Liver (tissue), 9 donors: ENCODE data around the gene NLGN4X. TPM values are rescaled to one million over a fixed set of nuclear protein-coding genes. Genes with fewer than 3 reads are reported as not detected.

Experiments
- DNase-seq: peaks from one replicate; pipeline ENCODE4 v3.0.0-alpha.2; 2017; ENCODE audit warnings: low spot score
- H3K27ac ChIP-seq, 2 donors: one replicate each; pipeline ENCODE4 v1.7.0; 2013; ENCODE audit warnings: inconsistent platforms in 2 of 2, low read length in 2 of 2, control low read depth in 1 of 2, low read depth in 1 of 2, mild to moderate bottlenecking in 1 of 2
- H3K27me3 ChIP-seq, 4 donors: one replicate each; pipeline versions ENCODE4 v1.6.1 to v1.7.0; 2013; ENCODE audit warnings: low read length in 3 of 4, inconsistent platforms in 1 of 4, mild to moderate bottlenecking in 1 of 4, moderate library complexity in 1 of 4; ENCODE audit not compliant: control insufficient read depth in 4 of 4, insufficient read depth in 4 of 4
- H3K36me3 ChIP-seq, 4 donors: one replicate each; pipeline versions ENCODE4 v1.6.1 to v1.7.0; 2013; ENCODE audit warnings: low read length in 3 of 4, mild to moderate bottlenecking in 3 of 4, low read depth in 1 of 4, moderate library complexity in 1 of 4; ENCODE audit not compliant: control insufficient read depth in 4 of 4, insufficient read depth in 3 of 4
- H3K4me1 ChIP-seq, 4 donors: one replicate each; pipeline versions ENCODE4 v1.6.1 to v1.7.0; 2013; ENCODE audit warnings: low read length in 3 of 4, mild to moderate bottlenecking in 3 of 4, moderate library complexity in 1 of 4; ENCODE audit not compliant: control insufficient read depth in 4 of 4, insufficient read depth in 4 of 4
- H3K4me3 ChIP-seq, 3 donors: one replicate each; pipeline versions ENCODE4 v1.6.1 to v1.7.0; 2013; ENCODE audit warnings: low read length in 3 of 3, control low read depth in 1 of 3, low read depth in 1 of 3, mild to moderate bottlenecking in 1 of 3
- H3K9ac ChIP-seq, 2 donors: one replicate each; pipeline ENCODE4 v1.7.0; 2013; ENCODE audit warnings: low read length in 2 of 2, mild to moderate bottlenecking in 2 of 2, moderate library complexity in 2 of 2, control low read depth in 1 of 2, low read depth in 1 of 2
- H3K9me3 ChIP-seq, 4 donors: one replicate each; pipeline versions ENCODE4 v1.6.1 to v1.7.0; 2013; ENCODE audit warnings: low read length in 3 of 4; ENCODE audit not compliant: control insufficient read depth in 4 of 4
- EGR1 ChIP-seq, 2 donors: IDR thresholded peaks; 2 replicates each; pipeline ENCODE4 v1.6.1; 2016 to 2018; ENCODE audit warnings: antibody characterized with exemption in 2 of 2, low read depth in 2 of 2
- FOXA1 ChIP-seq: IDR thresholded peaks from 2 replicates; pipeline ENCODE4 v1.6.1; 2016; ENCODE audit warnings: antibody characterized with exemption
- FOXA2 ChIP-seq: IDR thresholded peaks from 2 replicates; pipeline ENCODE4 v1.6.1; 2016; ENCODE audit warnings: antibody characterized with exemption
- GABPA ChIP-seq, 2 donors: IDR thresholded peaks in 1 of 2; conservative IDR thresholded peaks in 1 of 2; 2 replicates each; pipeline ENCODE4 v1.6.1; 2016; ENCODE audit warnings: antibody characterized with exemption in 2 of 2, mild to moderate bottlenecking in 1 of 2, moderate library complexity in 1 of 2
- HNF4A ChIP-seq, 2 donors: conservative IDR thresholded peaks; 2 replicates each; pipeline ENCODE4 v1.6.1; 2016; ENCODE audit warnings: antibody characterized with exemption in 2 of 2, mild to moderate bottlenecking in 2 of 2
- HNF4G ChIP-seq: IDR thresholded peaks from 2 replicates; pipeline ENCODE4 v1.6.1; 2016; ENCODE audit warnings: antibody characterized with exemption
- JUND ChIP-seq, 2 donors: IDR thresholded peaks; 2 replicates each; pipeline ENCODE4 v1.6.1; 2016; ENCODE audit warnings: antibody characterized with exemption in 2 of 2
- RAD21 ChIP-seq, 2 donors: IDR thresholded peaks; 2 replicates each; pipeline ENCODE4 v1.6.1; 2016; ENCODE audit warnings: antibody characterized with exemption in 2 of 2, mild to moderate bottlenecking in 2 of 2
- RXRA ChIP-seq, 2 donors: IDR thresholded peaks; 2 replicates each; pipeline ENCODE4 v1.6.1; 2017 to 2018; ENCODE audit warnings: antibody characterized with exemption in 2 of 2, mild to moderate bottlenecking in 1 of 2
- SP1 ChIP-seq: IDR thresholded peaks from 2 replicates; pipeline ENCODE4 v1.6.1; 2018; ENCODE audit warnings: antibody characterized with exemption, mild to moderate bottlenecking
- TAF1 ChIP-seq: conservative IDR thresholded peaks from 2 replicates; pipeline ENCODE4 v1.6.1; 2016; ENCODE audit warnings: antibody characterized with exemption, mild to moderate bottlenecking
- YY1 ChIP-seq: IDR thresholded peaks from 2 replicates; pipeline ENCODE4 v1.6.1; 2016; ENCODE audit warnings: antibody characterized with exemption, mild to moderate bottlenecking
- WGBS: extraction: QIAGEN DNeasy Blood & Tissue Kit; methylation state at CpG from one replicate; pipeline ENCODE4 v1.1.7; 2013; 5-methylcytosine and 5-hydroxymethylcytosine counted together
- polyA plus RNA-seq, 2 donors: library from polyadenylated mRNA; stranded (reverse) in 1 of 2; unstranded in 1 of 2; fragments of 200-250 nt in 1 of 2; fragments of >200 nt in 1 of 2; fragmentation: Nextera tagmentation in 1 of 2; extraction: Ambion mirVana in 1 of 2; gene quantifications; one replicate each; pipeline versions ENCODE4 v1.2.1 to v1.2.3, GENCODE V29; 2013 to 2015
- total RNA-seq, 2 donors: library from RNA; depleted of rRNA; stranded (reverse); fragments of >200 nt; gene quantifications; one replicate each; pipeline ENCODE4 v1.2.3, GENCODE V29; 2014
- TF ChIP-seq, protein P1 (sequence below): IDR thresholded peaks from 2 replicates; pipeline ENCODE4 v1.6.1; 2016; ENCODE audit warnings: antibody characterized with exemption
- TF ChIP-seq, protein P2 (sequence below): IDR thresholded peaks from 2 replicates; pipeline ENCODE4 v1.6.1; 2016; ENCODE audit warnings: antibody characterized with exemption
- TF ChIP-seq, protein P3 (sequence below): IDR thresholded peaks from 2 replicates; pipeline ENCODE4 v1.6.1; 2016; ENCODE audit warnings: antibody characterized with exemption
- donor health status: healthy.
- donor health status: healthy.
- donor health status: healthy.
- donor health status: healthy.
- donor health status: healthy.

The NLGN4X gene
- total and polyA plus RNA-seq, 4 donors, result 0.33 to 2.8 (median 0.93) TPM

DNA sequence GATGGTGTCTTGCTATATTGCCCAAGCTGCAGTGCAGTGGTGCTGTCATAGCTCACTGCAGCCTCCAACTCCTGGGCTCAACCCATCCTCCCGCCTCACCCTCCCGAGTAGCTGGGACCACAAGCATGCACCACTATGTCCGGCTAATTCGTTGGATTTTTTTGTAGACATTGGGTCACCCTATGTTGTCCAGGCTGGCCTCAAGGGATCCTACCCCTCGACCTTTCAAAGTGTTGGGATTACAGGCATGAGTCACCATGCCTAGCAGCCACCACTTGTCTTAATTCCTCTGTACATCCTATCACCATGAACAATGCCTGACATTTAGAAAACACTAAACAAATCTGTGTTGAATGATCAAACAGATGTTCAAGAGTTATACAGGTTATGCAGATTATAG is 76.7 kb downstream of the NLGN4X start:
- peaks cover 0 to under 1% (median 0%) of the 10 kb centered on the region in 4 donors for H3K27me3 ChIP-seq
- 72% methylated on average over 5 of the region's 5 CpGs for WGBS
- no peak overlapping the region for H3K9ac ChIP-seq
- no peak overlapping the region for H3K4me3 ChIP-seq
- no peaks in the 10 kb centered on the region for H3K9me3 ChIP-seq
- no peak for DNase-seq
- no peaks in the 10 kb centered on the region for H3K36me3 ChIP-seq
- TF ChIP-seq TAF1 (no peak), HNF4G (no peak), EGR1 (IDR thresholded peaks at IDR 0.05; ENCODE audit: low read depth in 2 of 2) (no peak), RAD21 (IDR thresholded peaks at IDR 0.05) (no peak), GABPA (IDR thresholded peaks at IDR 0.05 in 1 of 2, conservative IDR thresholded peaks at IDR 0.05 in 1 of 2) (no peak), RXRA (IDR thresholded peaks at IDR 0.05) (no peak), SP1 (no peak), FOXA1 (no peak), YY1 (no peak), HNF4A (conservative IDR thresholded peaks at IDR 0.05) (no peak), FOXA2 (no peak)
- TF ChIP-seq, protein P1, sequence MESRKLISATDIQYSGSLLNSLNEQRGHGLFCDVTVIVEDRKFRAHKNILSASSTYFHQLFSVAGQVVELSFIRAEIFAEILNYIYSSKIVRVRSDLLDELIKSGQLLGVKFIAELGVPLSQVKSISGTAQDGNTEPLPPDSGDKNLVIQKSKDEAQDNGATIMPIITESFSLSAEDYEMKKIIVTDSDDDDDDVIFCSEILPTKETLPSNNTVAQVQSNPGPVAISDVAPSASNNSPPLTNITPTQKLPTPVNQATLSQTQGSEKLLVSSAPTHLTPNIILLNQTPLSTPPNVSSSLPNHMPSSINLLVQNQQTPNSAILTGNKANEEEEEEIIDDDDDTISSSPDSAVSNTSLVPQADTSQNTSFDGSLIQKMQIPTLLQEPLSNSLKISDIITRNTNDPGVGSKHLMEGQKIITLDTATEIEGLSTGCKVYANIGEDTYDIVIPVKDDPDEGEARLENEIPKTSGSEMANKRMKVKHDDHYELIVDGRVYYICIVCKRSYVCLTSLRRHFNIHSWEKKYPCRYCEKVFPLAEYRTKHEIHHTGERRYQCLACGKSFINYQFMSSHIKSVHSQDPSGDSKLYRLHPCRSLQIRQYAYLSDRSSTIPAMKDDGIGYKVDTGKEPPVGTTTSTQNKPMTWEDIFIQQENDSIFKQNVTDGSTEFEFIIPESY, result no peak
- TF ChIP-seq, protein P2, sequence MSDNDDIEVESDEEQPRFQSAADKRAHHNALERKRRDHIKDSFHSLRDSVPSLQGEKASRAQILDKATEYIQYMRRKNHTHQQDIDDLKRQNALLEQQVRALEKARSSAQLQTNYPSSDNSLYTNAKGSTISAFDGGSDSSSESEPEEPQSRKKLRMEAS, result no peak
- TF ChIP-seq, protein P3, sequence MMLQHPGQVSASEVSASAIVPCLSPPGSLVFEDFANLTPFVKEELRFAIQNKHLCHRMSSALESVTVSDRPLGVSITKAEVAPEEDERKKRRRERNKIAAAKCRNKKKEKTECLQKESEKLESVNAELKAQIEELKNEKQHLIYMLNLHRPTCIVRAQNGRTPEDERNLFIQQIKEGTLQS, result no peak
- H3K4me1 ChIP-seq, result no peaks in the 10 kb centered on the region
- no peak overlapping the region for H3K27ac ChIP-seq

DNA sequence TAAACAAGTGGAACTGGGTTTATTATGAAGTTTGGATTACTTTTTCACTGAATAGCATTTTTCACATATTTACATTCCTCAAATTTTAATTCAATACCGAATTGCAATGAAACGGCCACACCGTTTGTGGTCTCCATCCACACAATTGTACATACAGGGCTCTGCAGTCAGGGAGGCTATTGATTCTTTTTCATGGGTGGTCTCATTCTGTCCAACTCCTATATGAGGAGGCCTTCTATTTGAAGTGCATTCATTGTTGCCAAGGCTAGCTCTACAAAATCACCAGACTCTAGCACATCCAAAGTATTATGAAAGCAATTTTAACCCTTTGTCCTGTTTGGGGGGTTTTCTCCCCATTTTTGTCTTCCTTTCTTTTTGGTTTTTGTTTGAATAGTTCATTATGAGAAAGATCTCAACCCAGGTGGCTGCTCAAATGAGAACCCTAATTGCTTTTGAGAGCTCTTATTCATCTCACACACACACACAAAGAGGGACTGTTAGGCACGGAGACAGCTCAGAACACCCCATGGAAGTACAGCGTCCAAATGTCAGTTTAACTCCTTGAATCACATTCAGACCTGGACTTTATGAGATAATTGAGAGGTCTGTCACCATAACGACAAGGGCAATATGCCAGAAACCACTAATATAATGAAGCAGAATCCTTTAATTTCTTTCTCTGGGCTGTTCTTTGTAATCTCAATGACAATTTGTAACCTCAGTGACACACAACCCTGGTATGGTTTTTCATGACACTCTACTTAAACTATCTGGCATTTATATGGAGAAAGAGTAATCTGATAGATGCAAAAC is 79.4 kb downstream of the NLGN4X start:
- Histone ChIP-seq H3K27ac (no peak overlapping the region), H3K9me3 (no peaks in the 10 kb centered on the region), H3K9ac (no peak overlapping the region), H3K4me1 (no peaks in the 10 kb centered on the region), H3K27me3 (no peaks in the 10 kb centered on the region), H3K36me3 (no peaks in the 10 kb centered on the region), H3K4me3 (no peak overlapping the region)
- DNase-seq, result no peak
- WGBS, result 87% methylated on average over 6 of the region's 6 CpGs
- no peak for TF ChIP-seq SP1
- TF ChIP-seq, protein P3, result no peak
- no peak for TF ChIP-seq TAF1
- TF ChIP-seq RAD21 (IDR thresholded peaks at IDR 0.05), result no peak
- TF ChIP-seq, protein P2, result no peak
- no peak for TF ChIP-seq YY1
- TF ChIP-seq FOXA2, result no peak
- TF ChIP-seq, protein P1, result no peak
- TF ChIP-seq HNF4G, result no peak
- no peak for TF ChIP-seq HNF4A (conservative IDR thresholded peaks at IDR 0.05)
- TF ChIP-seq GABPA (IDR thresholded peaks at IDR 0.05 in 1 of 2, conservative IDR thresholded peaks at IDR 0.05 in 1 of 2), result no peak
- TF ChIP-seq JUND (IDR thresholded peaks at IDR 0.05), result no peak
